Heart right ventricle (tissue), 16 donors: ENCODE results near the gene NCAPD3. TPM values are rescaled to one million over a fixed set of nuclear protein-coding genes. Genes with fewer than 3 reads are reported as not detected.

ENCODE experiments used
- ATAC-seq, 8 donors: fragments of 200-7000 bp; cut with Tn5 transposase; one replicate each; pipeline ENCODE4 v1.9.1; 2020; ENCODE audit warnings: mild to moderate bottlenecking in 8 of 8, moderate library complexity in 8 of 8, moderate number of reproducible peaks in 1 of 8
- DNase-seq, 2 donors: peaks; one replicate each; pipeline ENCODE4 v3.0.0-alpha.2; 2020
- H3K27ac ChIP-seq, 10 donors: fragments of 200-600 bp; sonication (generic) in 2 of 10; one replicate each; pipeline versions ENCODE4 v1.5.0 to v1.8.0; 2020 to 2022; ENCODE audit warnings: mild to moderate bottlenecking in 3 of 10
- H3K27me3 ChIP-seq, 7 donors: fragments of 200-600 bp; one replicate each; pipeline ENCODE4 v1.8.0; 2021 to 2022; ENCODE audit warnings: mild to moderate bottlenecking in 2 of 7
- H3K36me3 ChIP-seq, 9 donors: fragments of 200-600 bp; sonication (generic) in 1 of 9; one replicate each; pipeline versions ENCODE4 v1.5.0 to v1.8.0; 2020 to 2022; ENCODE audit warnings: mild to moderate bottlenecking in 2 of 9
- H3K4me1 ChIP-seq, 9 donors: fragments of 200-600 bp; sonication (generic) in 1 of 9; one replicate each; pipeline versions ENCODE4 v1.5.0 to v1.8.0; 2020 to 2022; ENCODE audit warnings: mild to moderate bottlenecking in 4 of 9
- H3K4me3 ChIP-seq, 10 donors: fragments of 200-600 bp; sonication (generic) in 2 of 10; one replicate each; pipeline versions ENCODE4 v1.5.0 to v1.8.0; 2020 to 2022; ENCODE audit warnings: mild to moderate bottlenecking in 7 of 10, moderate library complexity in 2 of 10
- H3K9me3 ChIP-seq, 11 donors: fragments of 200-600 bp in 10 of 11; sonication (generic) in 2 of 11; one replicate each; pipeline versions ENCODE4 v1.5.0 to v1.8.0; 2013 to 2022; ENCODE audit warnings: mild to moderate bottlenecking in 2 of 11, control low read depth in 1 of 11, moderate library complexity in 1 of 11
- CTCF ChIP-seq, 9 donors: fragments of 200-600 bp; sonication (generic) in 2 of 9; IDR thresholded peaks; one replicate each; pipeline versions ENCODE4 v1.5.0 to v1.8.0; 2021 to 2022; ENCODE audit warnings: antibody characterized with exemption in 9 of 9, mild to moderate bottlenecking in 5 of 9, moderate library complexity in 1 of 9
- WGBS, 2 donors: extraction: QIAGEN DNeasy Blood & Tissue Kit; methylation state at CpG; one replicate each; pipeline ENCODE4 v1.1.7; 2013; ENCODE audit warnings: inconsistent platforms in 1 of 2; 5-methylcytosine and 5-hydroxymethylcytosine counted together
- intact Hi-C, 10 donors: fragments of 100-400 bp; cut with DNase I; formaldehyde crosslinking; loops; one replicate each; pipeline versions ENCODE4 v1.11.1 to v1.14.2; 2022
- polyA plus RNA-seq, 2 donors: library from polyadenylated mRNA; stranded (reverse); fragments of 200-250 nt; gene quantifications; one replicate each; pipeline ENCODE4 v1.2.3, GENCODE V29; 2013
- total RNA-seq, 10 donors: library from RNA; stranded (reverse); fragmentation: NEBNext Ultra II Directional in 3 of 10; extraction: Animal tissue kit (Norgen Biotek cat#: 25700) in 3 of 10; gene quantifications; one replicate each; pipeline versions ENCODE4 v1.2.1 to v1.2.4, GENCODE V29; 2021 to 2023
- donor health status: Arrhythmogenic right ventricular cardiomyopathy.
- donor health status: ischemic (EF 13 %, LVEDD 7.1; RV severe dilation, severe dysfunction).
- donor health status: healthy with polysubstance abuse.
- donor health status: DM: no; HTN: yes; CAD: no.
- donor health status: DM: no; HTN: no; CAD: no.
- donor health status: ischemic (EF 25% LVEDD 6.9; RV normal size, moderate dysfunction).
- donor health status: ischemic (EF 25% LVEDD 5.7; RV mildly dilated, moderate dysfunction).
- donor health status: healthy.
- donor health status: DM: yes; HTN: yes; CAD: no.
- donor health status: Ischemic cardiomyopathy.
- donor health status: ischemic (EF 35%, LVEDD 5.7; RV mildly dilated, moderate dysfunction).
- donor health status: nonischemic (EF 11% LVEDD 7.7; RV severe dilation, severe dysfunction).
- donor health status: DM: yes; HTN: yes; CAD: no.
- donor health status: PGD.
- donor health status: ischemic (EF 29% LVEDD 5.4; RV normal size, mild dysfunction).
- donor health status: nonischemic (EF 23%, LVEDD 6.1; RV moderate dilation, normal function).

NCAPD3 gene
- total and polyA plus RNA-seq, 12 donors: 4.2 to 16.7 (median 11.0) TPM

DNA sequence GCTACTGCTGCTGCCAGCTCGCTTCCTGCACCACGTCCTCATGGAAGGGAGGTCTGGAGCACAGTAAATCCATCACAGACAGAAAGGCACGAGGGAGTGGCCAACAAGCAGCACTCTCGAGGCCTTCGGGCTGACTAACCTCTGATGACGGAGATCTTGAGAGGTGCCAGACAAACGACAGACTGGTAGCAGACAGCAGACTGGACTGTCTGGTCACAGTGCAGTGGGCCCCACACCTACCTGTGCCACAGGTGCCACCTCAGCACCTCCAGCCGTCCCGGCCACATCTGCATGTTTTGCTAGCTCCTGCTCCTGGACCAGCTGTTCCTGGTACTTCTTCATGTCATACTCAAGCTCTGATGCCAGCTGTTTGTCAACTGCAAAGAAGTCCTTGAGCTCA lies 64.1 kb downstream of the NCAPD3 start:
- no peaks in the 10 kb centered on the region for H3K27me3 ChIP-seq
- H3K27ac ChIP-seq: no peak overlapping the region
- peaks cover 0 to 99% (median 37%) of the 10 kb centered on the region in 9 donors for H3K36me3 ChIP-seq
- no peak for DNase-seq
- WGBS, 2 donors: 90 to 97% methylated on average over 9 of the region's 9 CpGs
- no peak for TF ChIP-seq CTCF (IDR thresholded peaks at IDR 0.05)
- ATAC-seq: no peak
- no peak overlapping the region for H3K4me3 ChIP-seq
- no peaks in the 10 kb centered on the region for H3K9me3 ChIP-seq
- no peaks in the 10 kb centered on the region for H3K4me1 ChIP-seq
- intact Hi-C loops: no loop called here

GRCh38 chr11:134158023-134158422 lies 65.7 kb downstream of the NCAPD3 start:
- Histone ChIP-seq H3K27ac (no peak overlapping the region), H3K36me3 (peaks cover 0 to 100% (median 41%) of the 10 kb centered on the region in 9 donors), H3K9me3 (no peaks in the 10 kb centered on the region), H3K27me3 (no peaks in the 10 kb centered on the region), H3K4me3 (no peak overlapping the region), H3K4me1 (no peaks in the 10 kb centered on the region)
- intact Hi-C loops: no loop called here
- ATAC-seq (no peak), DNase-seq (no peak)
- no peak for TF ChIP-seq CTCF (IDR thresholded peaks at IDR 0.05)
- 97 to 99% methylated on average over 9 of the region's 9 CpGs for WGBS, 2 donors

DNA sequence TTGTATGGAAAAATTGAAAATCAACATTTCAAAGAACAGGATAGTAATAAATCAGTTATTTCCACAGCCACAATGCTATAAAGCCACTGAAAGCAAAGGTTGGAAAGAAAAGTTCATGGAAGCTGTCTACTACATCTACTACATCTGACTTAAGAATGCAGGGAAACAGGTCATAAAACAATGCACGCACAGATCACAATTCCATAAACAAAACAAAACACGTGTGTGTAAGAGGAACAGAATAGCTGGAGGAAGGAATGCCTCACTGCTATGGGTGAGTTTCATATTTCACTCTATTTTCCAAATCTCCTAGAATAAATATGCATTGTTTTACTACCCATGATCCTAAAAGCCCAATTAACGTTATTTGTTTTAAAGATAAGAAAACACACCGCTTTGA lies 66.3 kb downstream of the NCAPD3 start:
- intact Hi-C loops: no loop called here
- WGBS, 2 donors: 82 to 88% methylated on average over 4 of the region's 4 CpGs
- Histone ChIP-seq H3K36me3 (peaks cover 0 to 100% (median 44%) of the 10 kb centered on the region in 9 donors), H3K27ac (no peak overlapping the region), H3K4me1 (no peaks in the 10 kb centered on the region), H3K9me3 (no peaks in the 10 kb centered on the region), H3K27me3 (no peaks in the 10 kb centered on the region), H3K4me3 (no peak overlapping the region)
- no peak for TF ChIP-seq CTCF (IDR thresholded peaks at IDR 0.05)
- DNase-seq (no peak), ATAC-seq (no peak)

- no peak for TF ChIP-seq CTCF (IDR thresholded peaks at IDR 0.05)
- ATAC-seq: no peak
- no peak for DNase-seq
- no peaks in the 10 kb centered on the region for H3K4me1 ChIP-seq
- no peaks in the 10 kb centered on the region for H3K27me3 ChIP-seq
- no peak overlapping the region for H3K27ac ChIP-seq
- H3K9me3 ChIP-seq: no peaks in the 10 kb centered on the region
- H3K4me3 ChIP-seq: no peak overlapping the region
- intact Hi-C loops: no loop called here
- H3K36me3 ChIP-seq: peaks cover 0 to 100% (median 48%) of the 10 kb centered on the region in 9 donors
- WGBS, 2 donors: 93 to 94% methylated on average over 28 of the region's 28 CpGs
Measured at GRCh38 chr11:134155946-134156865, 67.6 kb downstream of the NCAPD3 start.
